A673 (cell line): ENCODE data around the gene OSBPL3.

Source experiments
- EZH2 ChIP-seq: fragments of 200-600 bp; sonication (generic); IDR thresholded peaks from 2 replicates; pipeline ENCODE4 v1.6.1; 2017; ENCODE audit warnings: borderline replicate concordance, low read depth, mild to moderate bottlenecking, mixed read lengths, antibody characterized with exemption, low read length; ENCODE audit not compliant: poor library complexity, severe bottlenecking
- TF ChIP-seq, protein P1 (sequence below): fragments of 300-800, 200-600 bp; sonication (generic); conservative IDR thresholded peaks from 2 replicates; pipeline ENCODE4 v1.5.1; 2017; ENCODE audit warnings: low read depth, mild to moderate bottlenecking, antibody characterized with exemption, low read length, moderate library complexity, mixed read lengths

DNA sequence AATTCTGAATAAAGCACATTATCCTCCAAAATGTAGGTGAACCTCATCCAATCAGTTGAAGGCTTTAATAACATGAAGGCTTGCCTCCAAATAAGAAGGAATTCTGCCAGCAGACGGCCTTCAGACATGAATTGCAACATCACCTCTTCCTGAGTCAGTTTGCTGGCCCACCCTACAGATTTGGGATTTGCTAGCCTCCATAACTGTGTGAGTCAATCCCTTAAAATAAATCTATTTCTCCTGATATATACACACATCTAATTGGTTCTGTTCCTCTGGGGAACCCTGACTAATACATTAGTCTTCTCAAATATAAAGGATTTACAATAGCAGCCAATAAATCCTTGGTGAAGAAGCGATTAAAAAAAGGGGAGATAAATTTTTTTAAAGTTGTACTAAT lies 34.8 kb upstream of the OSBPL3 start:
- TF ChIP-seq, protein P1, sequence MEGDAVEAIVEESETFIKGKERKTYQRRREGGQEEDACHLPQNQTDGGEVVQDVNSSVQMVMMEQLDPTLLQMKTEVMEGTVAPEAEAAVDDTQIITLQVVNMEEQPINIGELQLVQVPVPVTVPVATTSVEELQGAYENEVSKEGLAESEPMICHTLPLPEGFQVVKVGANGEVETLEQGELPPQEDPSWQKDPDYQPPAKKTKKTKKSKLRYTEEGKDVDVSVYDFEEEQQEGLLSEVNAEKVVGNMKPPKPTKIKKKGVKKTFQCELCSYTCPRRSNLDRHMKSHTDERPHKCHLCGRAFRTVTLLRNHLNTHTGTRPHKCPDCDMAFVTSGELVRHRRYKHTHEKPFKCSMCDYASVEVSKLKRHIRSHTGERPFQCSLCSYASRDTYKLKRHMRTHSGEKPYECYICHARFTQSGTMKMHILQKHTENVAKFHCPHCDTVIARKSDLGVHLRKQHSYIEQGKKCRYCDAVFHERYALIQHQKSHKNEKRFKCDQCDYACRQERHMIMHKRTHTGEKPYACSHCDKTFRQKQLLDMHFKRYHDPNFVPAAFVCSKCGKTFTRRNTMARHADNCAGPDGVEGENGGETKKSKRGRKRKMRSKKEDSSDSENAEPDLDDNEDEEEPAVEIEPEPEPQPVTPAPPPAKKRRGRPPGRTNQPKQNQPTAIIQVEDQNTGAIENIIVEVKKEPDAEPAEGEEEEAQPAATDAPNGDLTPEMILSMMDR = no peak
- no peak for TF ChIP-seq EZH2
